WTC11 (cell line): ENCODE results near the gene CD163L1. TPM values are rescaled to one million over a fixed set of nuclear protein-coding genes. Genes with fewer than 3 reads are reported as not detected.

Experiments used
- ATAC-seq: fragments of 200-7000 bp; cut with Tn5 transposase; 2 replicates; pipeline ENCODE4 v1.10.0; 2021; ENCODE audit warnings: mild to moderate bottlenecking, moderate library complexity
- CTCF ChIA-PET: fragments of 300-600 bp; sonication (Branson Sonifier 250); formaldehyde crosslinking; loops from one replicate; lab custom pipeline; 2021; ENCODE audit warnings: antibody characterized with exemption; lab: Charles Lee
- POLR2A ChIA-PET: fragments of 350-600 bp; sonication (Branson Sonifier 250); formaldehyde crosslinking; loops from one replicate; lab custom pipeline; 2021; ENCODE audit warnings: antibody characterized with exemption; lab: Charles Lee
- DNase-seq: peaks from one replicate; pipeline ENCODE4 v3.0.0; 2021; ENCODE audit warnings: low spot score
- H3K27ac Mint-ChIP-seq: 2 replicates; pipeline ENCODE4 v1.8.0; 2021; ENCODE audit warnings: mixed read lengths
- H3K27me3 Mint-ChIP-seq: 2 replicates; pipeline ENCODE4 v1.8.0; 2021; ENCODE audit warnings: low read depth, mild to moderate bottlenecking, moderate library complexity, mixed read lengths
- H3K36me3 Mint-ChIP-seq: 2 replicates; pipeline ENCODE4 v1.8.0; 2021; ENCODE audit warnings: mixed read lengths
- H3K4me1 Mint-ChIP-seq: 2 replicates; pipeline ENCODE4 v1.8.0; 2022; ENCODE audit warnings: mixed read lengths
- H3K4me3 Mint-ChIP-seq: 2 replicates; pipeline ENCODE4 v1.8.0; 2021; ENCODE audit warnings: mild to moderate bottlenecking, moderate library complexity, mixed read lengths
- H3K9me3 Mint-ChIP-seq: 2 replicates; pipeline ENCODE4 v1.8.0; 2021; ENCODE audit warnings: mixed read lengths
- CREB1 ChIP-seq: sonication (generic); formaldehyde crosslinking; IDR thresholded peaks from 2 replicates; pipeline ENCODE4 v1.8.0; 2023; ENCODE audit warnings: mild to moderate bottlenecking, missing genetic modification reagents
- ESRRA ChIP-seq: sonication (generic); formaldehyde crosslinking; IDR thresholded peaks from 2 replicates; pipeline ENCODE4 v1.8.1; 2022; ENCODE audit warnings: mild to moderate bottlenecking, missing genetic modification reagents, borderline replicate concordance
- ETV6 ChIP-seq: sonication (generic); formaldehyde crosslinking; IDR thresholded peaks from 2 replicates; pipeline ENCODE4 v1.8.1; 2022; ENCODE audit warnings: mild to moderate bottlenecking, missing genetic modification reagents
- FOXJ3 ChIP-seq: sonication (generic); formaldehyde crosslinking; IDR thresholded peaks from 2 replicates; pipeline ENCODE4 v1.9.0; 2021; ENCODE audit warnings: missing genetic modification reagents, mild to moderate bottlenecking, borderline replicate concordance
- IRF1 ChIP-seq: sonication (generic); formaldehyde crosslinking; IDR thresholded peaks from 2 replicates; pipeline ENCODE4 v1.8.0; 2023; ENCODE audit warnings: missing genetic modification reagents
- MYBL2 ChIP-seq: sonication (generic); formaldehyde crosslinking; IDR thresholded peaks from 2 replicates; pipeline ENCODE4 v1.8.1; 2023; ENCODE audit warnings: mild to moderate bottlenecking, moderate library complexity, missing genetic modification reagents
- NR1H2 ChIP-seq: sonication (generic); formaldehyde crosslinking; IDR thresholded peaks from 2 replicates; pipeline ENCODE4 v1.9.0; 2021; ENCODE audit warnings: mild to moderate bottlenecking, moderate library complexity, missing genetic modification reagents
- OVOL2 ChIP-seq: fragments of 250-450 bp; sonication (Bioruptor Pico); IDR thresholded peaks from 2 replicates; pipeline ENCODE4 v1.9.0; 2021; ENCODE audit warnings: mild to moderate bottlenecking, borderline replicate concordance
- RELA ChIP-seq: sonication (generic); formaldehyde crosslinking; IDR thresholded peaks from 2 replicates; pipeline ENCODE4 v1.8.1; 2022; ENCODE audit warnings: missing genetic modification reagents, mild to moderate bottlenecking, borderline replicate concordance
- TCF7 ChIP-seq: sonication (generic); formaldehyde crosslinking; IDR thresholded peaks from 2 replicates; pipeline ENCODE4 v1.8.0; 2022; ENCODE audit warnings: mild to moderate bottlenecking, low read depth, missing genetic modification reagents, moderate library complexity
- TEAD4 ChIP-seq: sonication (generic); formaldehyde crosslinking; IDR thresholded peaks from 2 replicates; pipeline ENCODE4 v1.8.0; 2022; ENCODE audit warnings: mild to moderate bottlenecking, missing genetic modification reagents
- ZBTB21 ChIP-seq: sonication (generic); formaldehyde crosslinking; IDR thresholded peaks from 2 replicates; pipeline ENCODE4 v1.8.1; 2023; ENCODE audit warnings: mild to moderate bottlenecking, missing genetic modification reagents, borderline replicate concordance
- ZNF219 ChIP-seq: sonication (generic); formaldehyde crosslinking; IDR thresholded peaks from 2 replicates; pipeline ENCODE4 v1.8.0; 2023; ENCODE audit warnings: missing genetic modification reagents, mild to moderate bottlenecking, borderline replicate concordance
- ZNF671 ChIP-seq: fragments of 250-450 bp; sonication (Bioruptor Pico); IDR thresholded peaks from 2 replicates; pipeline ENCODE4 v1.8.0; 2021; ENCODE audit warnings: mild to moderate bottlenecking
- total RNA-seq: library from RNA; stranded (reverse); gene quantifications from 3 replicates; pipeline ENCODE4 v1.2.3, GENCODE V29; 2021
- TF ChIP-seq, protein P1 (sequence below): sonication (generic); formaldehyde crosslinking; IDR thresholded peaks from 2 replicates; pipeline ENCODE4 v1.8.0; 2023; ENCODE audit warnings: missing genetic modification reagents, mild to moderate bottlenecking, borderline replicate concordance
- TF ChIP-seq, protein P2 (sequence below): sonication (generic); formaldehyde crosslinking; IDR thresholded peaks from 2 replicates; pipeline ENCODE4 v1.8.0; 2023; ENCODE audit warnings: mild to moderate bottlenecking, missing genetic modification reagents

The CD163L1 gene
- total RNA-seq, 1 experiment from 2014 or later: 0.26 TPM

DNA sequence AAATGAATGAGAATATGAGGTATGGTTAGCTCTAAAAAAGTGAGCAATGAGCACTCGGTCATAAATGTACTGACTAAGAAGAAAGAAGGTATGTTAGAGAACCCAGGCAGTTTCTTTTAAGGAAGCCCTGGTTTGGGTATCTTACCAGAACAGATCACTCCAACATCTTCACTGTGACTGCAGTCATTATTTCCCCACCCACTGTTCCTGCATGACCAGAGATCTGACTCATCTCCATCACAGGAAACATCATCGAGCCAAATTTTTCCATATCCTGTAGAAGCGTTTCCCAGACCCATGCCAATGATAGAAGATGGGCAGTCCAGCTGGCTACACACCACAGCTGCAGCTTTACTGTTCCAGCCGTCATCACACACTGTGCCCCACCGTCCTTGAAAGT is 48.0 kb downstream of the CD163L1 start (continued):
- TF ChIP-seq RELA: no peak

DNA sequence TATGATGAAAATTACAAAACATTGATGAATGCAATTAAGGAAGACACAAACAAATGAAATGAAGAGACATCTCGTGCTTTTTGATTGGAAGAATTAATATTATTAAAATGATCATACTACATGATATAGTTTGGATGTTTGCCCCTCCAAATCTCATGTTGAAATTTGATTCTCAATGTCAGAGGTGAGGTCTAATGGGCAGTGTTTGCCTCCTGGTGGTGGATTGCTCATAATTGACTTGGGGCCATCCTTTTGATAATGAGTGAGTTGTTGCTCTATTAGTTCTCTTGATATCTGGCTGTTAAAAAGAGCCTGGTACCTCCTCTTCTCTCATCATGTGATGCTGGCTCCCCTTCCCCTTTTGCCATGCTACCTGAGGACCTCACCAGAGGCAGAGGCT is 56.7 kb downstream of the CD163L1 start:
- Mint-ChIP-seq H3K4me1 (no peaks in the 10 kb centered on the region), H3K4me3 (no peak overlapping the region), H3K27ac (no peak overlapping the region), H3K27me3 (peaks cover 4% of the 10 kb centered on the region), H3K36me3 (no peaks in the 10 kb centered on the region), H3K9me3 (peaks cover 32% of the 10 kb centered on the region)
- ChIA-PET CTCF (no interaction called here), POLR2A (no interaction called here)
- DNase-seq (no peak), ATAC-seq (no peak)
- TF ChIP-seq NR1H2 (CRISPR knock-in tag) (no peak), TCF7 (no peak), CREB1 (CRISPR knock-in tag) (no peak), FOXJ3 (CRISPR knock-in tag) (no peak), OVOL2 (CRISPR knock-in tag) (no peak), ZBTB21 (CRISPR knock-in tag) (no peak), ESRRA (CRISPR knock-in tag) (no peak), ZNF219 (CRISPR knock-in tag) (no peak), MYBL2 (CRISPR knock-in tag) (no peak), ZNF671 (CRISPR knock-in tag) (no peak), IRF1 (CRISPR knock-in tag) (no peak), TEAD4 (no peak), ETV6 (no peak)
- TF ChIP-seq, protein P1, sequence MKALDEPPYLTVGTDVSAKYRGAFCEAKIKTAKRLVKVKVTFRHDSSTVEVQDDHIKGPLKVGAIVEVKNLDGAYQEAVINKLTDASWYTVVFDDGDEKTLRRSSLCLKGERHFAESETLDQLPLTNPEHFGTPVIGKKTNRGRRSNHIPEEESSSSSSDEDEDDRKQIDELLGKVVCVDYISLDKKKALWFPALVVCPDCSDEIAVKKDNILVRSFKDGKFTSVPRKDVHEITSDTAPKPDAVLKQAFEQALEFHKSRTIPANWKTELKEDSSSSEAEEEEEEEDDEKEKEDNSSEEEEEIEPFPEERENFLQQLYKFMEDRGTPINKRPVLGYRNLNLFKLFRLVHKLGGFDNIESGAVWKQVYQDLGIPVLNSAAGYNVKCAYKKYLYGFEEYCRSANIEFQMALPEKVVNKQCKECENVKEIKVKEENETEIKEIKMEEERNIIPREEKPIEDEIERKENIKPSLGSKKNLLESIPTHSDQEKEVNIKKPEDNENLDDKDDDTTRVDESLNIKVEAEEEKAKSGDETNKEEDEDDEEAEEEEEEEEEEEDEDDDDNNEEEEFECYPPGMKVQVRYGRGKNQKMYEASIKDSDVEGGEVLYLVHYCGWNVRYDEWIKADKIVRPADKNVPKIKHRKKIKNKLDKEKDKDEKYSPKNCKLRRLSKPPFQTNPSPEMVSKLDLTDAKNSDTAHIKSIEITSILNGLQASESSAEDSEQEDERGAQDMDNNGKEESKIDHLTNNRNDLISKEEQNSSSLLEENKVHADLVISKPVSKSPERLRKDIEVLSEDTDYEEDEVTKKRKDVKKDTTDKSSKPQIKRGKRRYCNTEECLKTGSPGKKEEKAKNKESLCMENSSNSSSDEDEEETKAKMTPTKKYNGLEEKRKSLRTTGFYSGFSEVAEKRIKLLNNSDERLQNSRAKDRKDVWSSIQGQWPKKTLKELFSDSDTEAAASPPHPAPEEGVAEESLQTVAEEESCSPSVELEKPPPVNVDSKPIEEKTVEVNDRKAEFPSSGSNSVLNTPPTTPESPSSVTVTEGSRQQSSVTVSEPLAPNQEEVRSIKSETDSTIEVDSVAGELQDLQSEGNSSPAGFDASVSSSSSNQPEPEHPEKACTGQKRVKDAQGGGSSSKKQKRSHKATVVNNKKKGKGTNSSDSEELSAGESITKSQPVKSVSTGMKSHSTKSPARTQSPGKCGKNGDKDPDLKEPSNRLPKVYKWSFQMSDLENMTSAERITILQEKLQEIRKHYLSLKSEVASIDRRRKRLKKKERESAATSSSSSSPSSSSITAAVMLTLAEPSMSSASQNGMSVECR (CRISPR knock-in tag): no peak
- TF ChIP-seq, all 79 proteins: peak for 0

DNA sequence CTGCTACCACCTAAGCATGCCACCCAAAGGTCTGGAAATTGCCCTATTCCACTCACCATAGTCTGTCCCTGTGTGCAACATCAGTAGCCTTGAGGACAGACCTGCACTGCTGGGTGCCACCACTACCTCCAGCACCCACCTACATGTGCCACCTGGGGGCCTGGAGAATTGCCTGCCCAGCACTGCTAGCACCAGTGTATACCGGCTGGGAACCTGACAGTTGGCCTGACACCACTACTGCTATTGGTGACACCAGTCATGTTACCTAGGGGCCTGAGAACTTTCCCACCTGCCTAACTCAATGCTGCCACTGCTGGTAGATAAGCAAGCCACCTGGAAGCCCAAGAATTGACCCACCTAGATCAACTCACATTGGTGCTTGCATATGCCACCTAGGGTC is 60.8 kb downstream of the CD163L1 start:
- TF ChIP-seq, protein P2, sequence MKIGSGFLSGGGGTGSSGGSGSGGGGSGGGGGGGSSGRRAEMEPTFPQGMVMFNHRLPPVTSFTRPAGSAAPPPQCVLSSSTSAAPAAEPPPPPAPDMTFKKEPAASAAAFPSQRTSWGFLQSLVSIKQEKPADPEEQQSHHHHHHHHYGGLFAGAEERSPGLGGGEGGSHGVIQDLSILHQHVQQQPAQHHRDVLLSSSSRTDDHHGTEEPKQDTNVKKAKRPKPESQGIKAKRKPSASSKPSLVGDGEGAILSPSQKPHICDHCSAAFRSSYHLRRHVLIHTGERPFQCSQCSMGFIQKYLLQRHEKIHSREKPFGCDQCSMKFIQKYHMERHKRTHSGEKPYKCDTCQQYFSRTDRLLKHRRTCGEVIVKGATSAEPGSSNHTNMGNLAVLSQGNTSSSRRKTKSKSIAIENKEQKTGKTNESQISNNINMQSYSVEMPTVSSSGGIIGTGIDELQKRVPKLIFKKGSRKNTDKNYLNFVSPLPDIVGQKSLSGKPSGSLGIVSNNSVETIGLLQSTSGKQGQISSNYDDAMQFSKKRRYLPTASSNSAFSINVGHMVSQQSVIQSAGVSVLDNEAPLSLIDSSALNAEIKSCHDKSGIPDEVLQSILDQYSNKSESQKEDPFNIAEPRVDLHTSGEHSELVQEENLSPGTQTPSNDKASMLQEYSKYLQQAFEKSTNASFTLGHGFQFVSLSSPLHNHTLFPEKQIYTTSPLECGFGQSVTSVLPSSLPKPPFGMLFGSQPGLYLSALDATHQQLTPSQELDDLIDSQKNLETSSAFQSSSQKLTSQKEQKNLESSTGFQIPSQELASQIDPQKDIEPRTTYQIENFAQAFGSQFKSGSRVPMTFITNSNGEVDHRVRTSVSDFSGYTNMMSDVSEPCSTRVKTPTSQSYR (CRISPR knock-in tag): no peak
- H3K27ac Mint-ChIP-seq: no peak overlapping the region
- H3K4me3 Mint-ChIP-seq: no peak overlapping the region
- ATAC-seq: no peak
- H3K36me3 Mint-ChIP-seq: no peaks in the 10 kb centered on the region
- no peak for DNase-seq
- peaks cover 37% of the 10 kb centered on the region for H3K9me3 Mint-ChIP-seq
- no peaks in the 10 kb centered on the region for H3K27me3 Mint-ChIP-seq
- CTCF ChIA-PET: no interaction called here
- POLR2A ChIA-PET: interaction anchor here (0.5 kb wide), 1 partner anchor 371 kb away, joined by 9 read pairs; no protein-coding TSS in a partner anchor
- no peaks in the 10 kb centered on the region for H3K4me1 Mint-ChIP-seq
